NCI-H226 (cell line): ENCODE data around the gene ABCC12.
"Not testable (repeated sequence)": the region's sequence is repeated elsewhere in the genome, so short reads cannot be mapped to it uniquely, and the experiment has no call there.

Experiments used
- DNase-seq: peaks from one replicate; pipeline ENCODE4 v3.0.0-alpha.2; 2015

ABCC12 gene

GRCh38 chr16:48155926-48156789 is at the start of gene ABCC12:
Gene ABCC12, minus strand, starts transcription at chr16:48155993. Its CDS starts 9,569 bp downstream, at chr16:48146424.
- no peak for DNase-seq

- DNase-seq: no peak
Observed at GRCh38 chr16:48204825-48205151, 49.0 kb upstream of the ABCC12 start.

GRCh38 chr16:48203974-48204824 is 48.4 kb upstream of the ABCC12 start:
- no peak for DNase-seq

GRCh38 chr16:48201515-48202201 is 45.9 kb upstream of the ABCC12 start:
- no peak for DNase-seq

- DNase-seq: no peak
Observed at GRCh38 chr16:48197294-48197693, 41.5 kb upstream of the ABCC12 start.

GRCh38 chr16:48194828-48195556 is 39.2 kb upstream of the ABCC12 start:
- no peak for DNase-seq

GRCh38 chr16:48193846-48194245 is 38.1 kb upstream of the ABCC12 start:
- DNase-seq: no peak

GRCh38 chr16:48188449-48189102 is 32.8 kb upstream of the ABCC12 start:
- DNase-seq: no peak

GRCh38 chr16:48187779-48188178 is 32.0 kb upstream of the ABCC12 start:
- no peak for DNase-seq

GRCh38 chr16:48184681-48185080 is 28.9 kb upstream of the ABCC12 start:
- no peak for DNase-seq

GRCh38 chr16:48182979-48183537 is 27.3 kb upstream of the ABCC12 start:
- DNase-seq: no peak

GRCh38 chr16:48181746-48182520 is 26.1 kb upstream of the ABCC12 start:
- DNase-seq: not testable (repeated sequence)

GRCh38 chr16:48180868-48181480 is 25.2 kb upstream of the ABCC12 start:
- no peak for DNase-seq

- DNase-seq: no peak
Observed at GRCh38 chr16:48176635-48177408, 21.0 kb upstream of the ABCC12 start.

GRCh38 chr16:48173889-48174288 is 18.1 kb upstream of the ABCC12 start:
- DNase-seq: no peak

GRCh38 chr16:48172682-48173081 is 16.9 kb upstream of the ABCC12 start:
- no peak for DNase-seq

- DNase-seq: no peak
Observed at GRCh38 chr16:48169896-48170295, 14.1 kb upstream of the ABCC12 start.

GRCh38 chr16:48168075-48168474 is 12.3 kb upstream of the ABCC12 start:
- no peak for DNase-seq

GRCh38 chr16:48166617-48167016 is 10.8 kb upstream of the ABCC12 start:
- not testable (repeated sequence) for DNase-seq
